HG03442 (cell line): ENCODE results near the gene PELI2.

ENCODE experiments used
- ATAC-seq: cut with Tn5 transposase; IDR thresholded peaks from one replicate; pipeline ENCODE4 v1.9.1; 2021; ENCODE audit warnings: mild to moderate bottlenecking, moderate library complexity; ENCODE audit not compliant: unreplicated experiment

The PELI2 gene

DNA sequence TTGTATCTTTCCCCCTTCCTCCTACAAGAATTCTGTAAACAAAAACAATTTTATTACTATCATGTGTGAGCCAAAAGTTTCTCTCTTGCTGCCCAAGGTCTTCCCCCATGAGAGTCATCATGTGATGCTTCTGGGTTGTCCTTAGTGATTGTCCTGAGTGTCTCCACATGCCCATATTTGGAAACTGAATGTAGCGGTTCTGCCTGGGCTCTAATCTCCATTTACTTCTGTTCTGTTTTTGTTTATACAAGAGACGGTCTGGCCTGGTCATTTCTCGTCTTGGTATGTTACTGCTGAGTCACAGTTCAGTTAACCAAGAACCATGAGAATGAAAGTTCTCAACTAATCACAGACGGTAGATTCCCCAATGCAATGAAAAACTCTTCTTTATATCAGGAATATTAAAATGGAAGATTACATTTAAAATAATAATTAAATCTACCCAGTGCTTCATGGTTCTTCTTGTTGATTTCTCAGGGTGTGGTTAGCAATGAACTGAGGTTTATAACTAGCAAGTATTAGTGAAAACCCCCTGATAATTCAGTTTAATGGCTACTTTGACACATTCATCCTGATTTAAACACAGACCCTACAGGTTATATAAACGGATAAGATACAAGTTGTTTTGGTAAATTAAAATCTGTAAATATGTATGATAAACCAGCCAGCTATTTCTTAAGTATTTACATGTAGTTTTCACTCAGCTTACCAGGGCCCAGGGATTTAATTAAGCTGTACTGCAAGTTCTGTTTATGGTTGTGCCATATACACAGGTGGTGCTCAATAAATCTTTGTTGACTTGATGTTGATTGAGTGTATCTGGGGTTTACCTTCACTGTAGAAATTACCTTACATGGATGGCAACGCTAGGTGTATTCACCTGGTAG, 81.1 kb downstream of the PELI2 start:
- ATAC-seq: peak; percentile 66

DNA sequence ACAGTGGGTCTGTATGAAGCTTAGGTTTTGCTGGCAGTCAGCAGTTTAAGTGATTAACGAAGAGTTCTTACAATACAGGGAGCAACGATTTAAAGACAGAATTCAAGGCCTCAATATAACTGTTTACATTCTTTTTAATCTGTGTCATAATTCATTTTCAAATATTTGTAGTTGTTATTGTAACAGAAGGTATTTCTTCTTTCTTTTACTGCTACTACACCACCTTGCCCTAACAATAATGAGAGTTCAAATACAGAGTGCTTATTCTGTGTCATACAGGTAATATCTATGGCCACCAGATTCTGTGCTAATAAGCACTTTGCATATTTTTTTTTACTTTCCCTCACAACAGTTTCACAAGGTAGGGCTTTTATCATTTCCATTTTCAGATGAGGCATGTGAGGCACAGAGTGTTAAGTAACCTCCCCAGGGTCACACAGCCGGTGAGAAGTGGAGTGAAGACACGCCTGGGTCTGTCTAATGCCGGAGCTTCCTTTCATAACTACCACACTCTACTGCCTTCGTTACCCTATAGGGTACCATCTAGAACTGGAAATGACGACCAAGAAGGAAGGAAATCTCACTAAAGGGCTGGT, 81.9 kb downstream of the PELI2 start:
- peak; percentile 33 for ATAC-seq

DNA sequence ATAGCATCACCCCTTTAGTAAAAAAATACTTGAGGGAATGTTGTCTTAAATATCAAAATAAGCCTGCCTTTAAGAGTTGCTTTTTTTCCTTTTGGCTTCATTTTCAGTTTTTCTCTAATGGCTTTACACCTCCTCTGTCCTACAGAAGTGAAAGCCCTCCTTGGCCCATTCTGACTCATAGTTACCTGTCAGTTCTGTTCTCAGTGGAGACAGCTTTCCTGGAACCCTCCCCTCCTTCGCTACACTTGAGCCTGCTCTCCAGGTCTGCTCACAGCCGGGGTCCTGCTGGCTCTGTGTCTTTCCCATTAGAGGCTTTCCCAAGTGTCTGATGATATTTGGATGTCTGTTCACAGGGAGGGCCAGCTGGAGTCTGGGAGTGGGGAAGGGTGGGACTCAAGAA, 84.0 kb downstream of the PELI2 start:
- ATAC-seq: peak; percentile 63

DNA sequence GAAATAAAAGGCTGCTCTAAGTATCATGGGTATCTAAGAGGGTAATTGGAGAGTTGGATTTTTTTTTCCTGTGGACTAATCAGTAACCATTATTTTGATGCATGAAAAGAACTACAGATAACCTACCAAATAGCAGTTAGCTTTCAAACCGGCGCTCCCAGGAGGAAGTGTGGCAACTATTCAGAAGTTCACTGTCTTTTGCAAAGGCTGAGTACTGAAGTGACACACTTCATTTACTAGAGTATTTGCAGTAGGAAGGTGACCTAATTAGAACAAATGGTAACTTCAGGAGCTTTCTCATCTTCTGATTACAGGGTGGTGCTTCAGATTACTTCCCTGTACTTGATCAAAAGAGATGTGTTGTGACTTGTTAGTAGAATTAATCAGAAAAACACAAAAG, 87.7 kb downstream of the PELI2 start:
- no peak for ATAC-seq

DNA sequence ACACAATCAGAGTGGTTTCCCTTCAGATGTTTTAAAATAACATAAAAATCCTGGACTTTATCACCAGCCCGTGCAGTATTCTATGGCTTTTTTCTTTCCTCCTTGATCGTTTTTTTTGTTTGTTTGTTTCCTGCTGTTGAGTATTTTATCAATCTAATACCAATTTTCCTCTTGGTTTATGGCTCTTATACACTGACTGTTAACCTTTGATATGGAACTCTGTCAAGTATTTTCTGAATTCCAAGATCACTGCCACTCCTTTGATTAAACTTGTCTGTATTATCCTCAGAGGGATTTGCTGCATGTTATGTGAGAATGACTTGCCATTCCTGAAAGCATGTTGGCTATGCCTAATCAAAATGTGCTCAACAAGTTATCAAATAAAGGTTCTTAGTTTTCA, 88.4 kb downstream of the PELI2 start:
- no peak for ATAC-seq

DNA sequence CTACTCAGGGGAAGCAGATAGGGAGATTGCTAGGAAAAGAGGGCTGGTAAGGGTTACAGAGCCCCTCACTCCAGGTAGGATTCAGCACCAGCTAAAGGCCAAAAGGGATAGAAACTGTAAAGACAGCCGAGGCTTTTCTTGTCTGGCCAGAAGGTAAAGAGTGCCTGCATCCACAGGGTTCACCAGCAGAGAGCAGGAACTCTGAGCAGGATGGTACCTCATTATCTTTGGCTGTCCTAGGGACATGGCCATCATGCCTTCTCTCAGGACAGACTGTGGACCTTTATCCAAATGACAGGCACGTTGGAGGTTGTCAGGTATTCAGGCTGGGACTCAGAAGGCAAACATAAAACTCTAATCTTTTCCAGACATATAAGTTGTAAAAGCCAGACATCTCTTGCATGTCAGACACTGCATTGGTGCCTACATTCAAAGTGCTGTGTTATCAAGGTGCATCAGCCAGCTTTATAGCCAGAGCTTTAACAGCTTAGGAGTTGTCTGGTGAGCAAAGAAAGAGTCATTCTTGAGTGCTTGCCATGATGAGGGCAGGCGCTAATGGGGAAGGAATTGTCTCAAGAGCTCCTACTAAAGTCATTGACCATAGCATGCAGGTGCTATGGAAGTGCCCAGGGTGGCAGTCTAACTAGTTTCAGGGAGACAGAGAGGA, 89.5 kb downstream of the PELI2 start:
- no peak for ATAC-seq

DNA sequence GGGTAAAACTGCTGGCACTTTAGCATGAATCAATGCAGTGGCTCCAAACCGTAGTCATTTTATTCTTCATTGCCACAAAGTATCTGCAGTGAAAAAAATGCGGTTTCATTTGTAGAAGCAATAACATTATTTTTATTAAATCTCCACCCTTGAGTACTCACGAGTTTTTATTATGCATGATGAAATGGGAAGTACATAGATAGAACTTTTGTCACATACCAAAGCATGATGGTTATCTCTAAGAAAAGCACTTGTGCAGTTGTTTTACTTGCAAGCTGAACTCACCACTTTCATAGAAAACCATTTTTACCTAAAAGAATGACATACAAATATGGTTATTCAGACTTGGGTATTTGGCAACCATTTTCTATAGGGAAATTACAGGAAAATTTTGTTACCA, 90.3 kb downstream of the PELI2 start:
- no peak for ATAC-seq

DNA sequence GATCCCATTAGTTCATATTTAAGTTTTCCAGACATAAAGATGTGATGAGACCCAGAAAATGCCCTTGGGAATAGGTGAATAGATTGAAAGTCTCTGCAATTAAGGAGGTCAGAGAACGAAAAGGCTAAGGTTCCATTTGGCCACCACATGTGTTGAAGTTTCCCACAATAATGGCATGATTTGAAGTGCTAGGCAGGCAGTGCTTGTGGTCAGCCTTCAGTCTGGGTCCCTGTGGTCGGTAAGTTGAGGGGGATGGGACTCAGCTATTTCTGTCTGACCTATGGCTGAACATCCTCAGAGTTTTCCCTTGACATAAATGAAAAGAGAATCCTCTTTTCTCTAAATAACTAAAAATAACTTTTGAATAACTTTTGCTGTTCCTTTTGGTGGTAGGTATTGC, 92.4 kb downstream of the PELI2 start:
- no peak for ATAC-seq

DNA sequence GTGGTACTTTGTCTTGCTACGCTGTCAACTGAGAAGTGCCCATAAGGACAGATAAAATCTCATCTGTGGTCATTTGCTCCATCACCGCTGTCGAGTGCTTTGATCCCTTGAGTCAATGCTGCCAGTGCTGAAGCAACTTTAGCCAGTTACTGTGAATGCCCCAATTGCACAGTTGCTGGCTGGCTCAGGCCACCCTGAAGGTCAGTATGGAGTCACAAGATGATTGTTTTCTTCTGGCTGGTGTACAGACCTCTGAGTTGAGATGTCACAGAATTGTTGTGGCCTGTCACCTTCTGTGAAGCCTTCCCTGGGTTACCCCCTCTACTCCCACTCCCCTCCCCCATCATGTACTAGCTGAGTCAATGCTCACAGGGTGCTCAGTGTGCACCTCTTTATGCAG, 92.9 kb downstream of the PELI2 start:
- ATAC-seq: no peak

DNA sequence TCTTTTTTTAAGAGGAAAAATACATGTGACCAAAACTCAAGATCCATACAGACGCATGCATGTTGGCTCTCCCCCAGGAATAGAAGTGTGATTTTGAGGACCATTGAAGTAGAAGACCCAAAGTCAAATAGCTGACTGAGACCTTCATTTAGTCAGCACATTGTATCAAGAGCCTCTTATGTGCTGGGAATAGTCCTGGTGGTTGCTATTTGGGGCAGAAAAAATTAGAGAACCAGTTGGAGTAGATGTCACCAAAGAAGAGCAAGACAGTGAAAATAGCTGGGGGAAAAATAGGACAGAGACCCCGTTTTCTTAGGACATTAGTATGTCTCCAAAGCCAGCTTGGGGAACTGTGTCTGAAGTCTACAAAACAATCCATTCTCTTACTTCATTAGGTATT, 93.6 kb downstream of the PELI2 start:
- ATAC-seq: no peak

DNA sequence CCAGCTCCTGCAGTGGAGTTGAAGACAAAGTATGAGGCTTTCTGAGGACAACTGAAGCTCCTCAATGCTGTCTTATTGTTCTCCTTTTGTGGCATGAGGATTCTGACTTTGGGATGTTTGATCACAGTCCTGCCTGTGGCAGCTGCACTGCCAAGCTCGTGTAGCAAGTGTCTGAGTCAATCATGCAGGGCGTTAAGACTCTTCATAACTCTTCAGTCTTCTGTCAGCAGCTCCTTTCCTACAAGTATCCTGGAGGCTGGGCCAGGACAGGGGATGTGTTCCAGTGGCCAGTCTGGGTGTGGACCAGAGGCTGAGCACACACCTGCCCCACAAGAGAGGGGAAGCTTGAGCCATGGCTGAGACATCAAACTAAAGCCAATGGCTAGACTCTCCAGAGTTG, 94.3 kb downstream of the PELI2 start:
- ATAC-seq: no peak

DNA sequence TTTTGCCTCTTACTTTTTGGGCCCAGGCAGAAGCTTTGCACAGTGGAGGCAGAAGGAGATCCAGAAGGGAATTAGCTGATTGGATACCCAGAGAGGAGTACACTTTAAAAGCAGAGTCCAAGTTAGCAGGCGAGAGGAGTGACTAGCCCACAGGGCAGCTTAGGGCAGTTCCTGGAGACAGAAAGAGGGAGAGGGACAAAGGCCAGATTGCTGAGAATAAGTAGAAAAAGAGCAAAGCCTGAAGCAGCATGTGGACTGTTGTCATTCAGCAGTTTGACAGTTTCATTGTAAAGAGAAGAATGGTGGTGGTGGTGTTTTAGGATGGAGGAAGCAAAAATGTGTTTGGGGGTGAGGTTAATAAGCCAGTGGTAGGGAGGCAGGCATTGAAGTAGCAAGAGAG, 95.1 kb downstream of the PELI2 start:
- ATAC-seq: no peak

DNA sequence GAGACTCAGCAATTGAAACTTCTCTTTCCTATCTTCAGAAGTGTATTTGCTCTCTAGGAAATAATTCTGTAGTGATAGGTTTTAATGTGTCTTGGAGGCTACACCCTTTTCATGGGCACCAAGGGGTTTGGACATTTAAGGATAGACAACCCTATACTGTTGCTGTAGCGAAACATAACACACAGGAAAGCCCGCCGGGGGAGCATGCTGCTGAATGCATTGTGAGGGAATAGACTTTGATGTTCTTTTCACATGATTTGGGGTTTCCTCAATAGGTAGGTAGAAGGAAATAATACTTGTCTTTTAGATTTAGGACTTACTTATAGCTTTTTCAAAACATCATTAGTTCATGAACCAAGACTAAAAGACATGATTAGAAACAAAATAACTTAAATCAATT, 97.0 kb downstream of the PELI2 start:
- ATAC-seq: no peak

DNA sequence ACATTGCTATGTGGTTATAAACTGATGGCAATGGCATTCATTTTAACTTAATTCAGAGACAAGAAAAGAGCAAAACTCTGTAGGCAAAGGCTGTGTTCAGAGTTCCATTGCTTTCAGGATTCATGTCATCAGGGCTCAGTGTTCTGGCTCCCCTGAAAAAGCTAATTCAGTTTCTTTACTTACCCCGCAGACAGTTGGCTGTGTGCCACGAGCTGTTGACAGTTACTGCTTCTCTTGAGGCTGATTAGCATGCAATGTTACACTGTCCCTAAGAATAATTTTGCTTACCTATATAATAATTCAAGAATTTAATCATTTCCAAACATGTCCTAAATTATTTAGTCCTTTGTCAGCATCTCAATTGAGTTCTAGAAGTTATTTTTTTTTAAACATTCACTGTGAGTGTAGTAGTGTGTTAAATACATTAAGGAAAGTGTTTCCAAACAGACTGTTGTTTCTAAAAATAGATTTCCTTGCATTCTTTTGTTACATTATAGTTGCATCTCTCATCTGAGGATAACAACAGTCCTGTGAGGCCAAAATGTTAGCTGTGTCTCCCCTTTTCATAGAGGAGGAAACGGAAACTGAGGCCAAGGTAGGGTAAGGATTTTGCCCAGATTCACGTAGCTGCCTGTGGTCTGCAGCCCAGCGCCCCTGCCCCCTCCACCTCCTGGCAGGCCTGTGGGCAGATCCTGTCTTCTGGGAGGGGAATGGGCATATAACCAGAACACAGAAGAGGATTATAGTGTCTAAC, 98.6 kb downstream of the PELI2 start:
- no peak for ATAC-seq

DNA sequence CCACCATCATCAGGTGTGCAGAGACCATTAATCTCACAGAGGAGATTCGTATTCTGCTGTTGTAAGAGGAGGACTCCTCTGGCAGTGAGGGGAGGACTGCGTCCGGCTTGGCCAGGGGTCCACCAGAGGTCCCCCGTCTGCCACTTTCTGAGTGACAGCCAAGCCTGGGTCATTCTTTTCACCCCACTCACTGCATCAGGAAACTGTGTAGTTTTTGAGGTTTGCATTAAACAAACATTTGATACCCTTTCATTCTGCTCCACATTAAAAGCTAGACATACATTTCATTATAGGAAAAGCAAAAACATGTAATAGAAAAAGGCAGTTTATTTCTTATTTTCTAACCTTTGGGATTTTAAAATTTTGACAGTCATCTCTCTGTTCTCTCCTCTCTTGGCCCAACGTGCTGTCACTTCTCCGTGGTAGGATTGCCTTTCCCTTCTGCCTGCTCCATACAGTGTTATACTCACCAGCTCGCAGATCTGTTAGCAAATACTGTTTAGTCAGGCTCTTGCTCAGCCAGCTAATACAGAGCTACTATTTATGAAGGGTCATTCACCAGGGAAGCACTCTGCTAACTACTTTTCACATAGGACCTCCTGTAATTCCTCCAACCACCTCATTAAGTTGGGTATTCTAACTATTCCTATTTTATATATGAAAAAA, 99.3 kb downstream of the PELI2 start:
- no peak for ATAC-seq

DNA sequence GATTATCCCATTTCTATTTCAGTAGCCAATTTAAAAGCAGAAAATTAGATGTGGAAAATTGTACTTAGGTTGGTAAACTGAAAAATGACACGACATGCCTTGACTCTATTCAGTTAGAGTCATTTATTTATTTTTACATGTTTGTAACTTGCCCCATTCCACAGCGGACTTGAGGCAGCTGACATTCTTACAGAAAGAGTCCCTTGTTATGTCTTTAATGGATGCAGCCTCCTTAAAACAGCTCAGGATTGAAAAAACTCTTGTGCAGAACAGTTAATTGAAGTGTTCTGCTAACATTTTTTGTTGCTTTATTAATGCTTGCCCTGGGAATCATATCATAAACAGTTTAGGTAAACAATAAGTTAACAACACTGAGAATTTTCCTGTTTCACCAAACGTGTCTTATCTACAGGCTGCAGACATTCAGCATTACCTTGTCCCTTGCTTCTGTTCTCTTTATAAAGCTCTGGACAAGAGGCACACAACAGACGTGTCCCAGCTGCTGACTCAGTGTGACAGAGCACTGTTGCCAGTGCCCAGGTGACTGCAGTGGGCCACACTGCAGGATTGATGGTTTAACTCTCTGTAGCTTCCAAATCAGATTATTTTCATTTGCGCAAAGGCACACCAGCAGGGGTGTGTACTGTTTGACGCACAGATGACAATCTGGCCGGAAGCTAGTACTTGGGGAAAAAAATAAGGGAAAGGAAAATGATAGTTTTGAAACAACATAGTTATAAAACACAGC, 101.6 kb downstream of the PELI2 start:
- ATAC-seq: no peak

DNA sequence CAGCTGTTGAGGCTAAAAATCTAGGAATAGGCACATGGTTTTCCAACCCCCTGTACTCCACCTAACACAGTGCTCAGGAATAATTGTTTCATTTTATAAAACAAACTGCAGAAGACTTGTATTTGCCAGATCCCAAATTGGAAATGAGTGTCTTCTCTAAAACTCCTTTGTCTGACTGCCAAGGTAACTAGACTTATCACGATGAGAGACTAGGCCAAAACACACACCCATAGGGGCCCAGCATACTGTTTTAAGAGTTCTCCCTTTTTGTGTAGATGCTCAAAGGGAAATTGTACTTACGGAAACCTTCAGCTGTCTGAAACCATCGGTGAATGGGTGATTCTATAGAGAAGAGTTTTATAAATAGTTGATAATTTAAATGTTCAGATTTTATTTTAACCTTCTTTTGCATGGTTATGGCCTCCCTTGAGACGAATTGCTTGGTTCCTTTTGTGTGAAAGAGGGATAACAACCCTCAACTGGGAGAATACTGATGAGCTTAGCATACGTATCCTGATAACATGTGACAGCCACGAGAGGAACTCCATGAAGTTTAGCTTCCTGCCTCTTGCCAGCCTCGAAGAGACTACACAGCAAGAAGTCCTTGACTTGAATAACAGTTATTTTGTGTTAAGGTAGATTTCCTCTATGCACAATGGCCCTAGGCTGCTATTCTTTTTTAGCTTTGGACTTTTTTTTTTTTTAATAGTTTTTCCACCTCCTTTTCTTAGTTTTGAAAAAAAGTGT, 103.3 kb downstream of the PELI2 start:
- ATAC-seq: no peak

DNA sequence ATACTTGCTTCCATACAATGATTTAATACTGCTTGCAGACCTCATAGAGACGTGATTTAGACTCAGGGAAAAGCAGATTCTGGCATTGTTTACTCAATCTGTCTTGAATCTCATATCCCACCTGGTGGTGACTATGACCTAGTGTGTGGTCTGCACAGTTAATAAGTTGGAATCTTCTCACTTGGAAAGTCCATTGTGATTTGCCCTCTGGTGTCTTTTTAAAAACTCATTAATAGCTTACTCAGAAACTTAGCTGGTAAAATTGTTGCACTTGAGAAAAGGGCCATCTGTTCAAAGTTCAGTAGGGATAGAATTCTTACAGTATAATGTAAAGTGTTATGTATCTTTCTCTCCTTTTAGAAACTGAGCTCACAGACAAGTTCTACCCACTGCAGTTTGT, 106.0 kb downstream of the PELI2 start:
- ATAC-seq: no peak
